ENCODE results near the gene TUBB3.
"Not testable (repeated sequence)": the region's sequence is repeated elsewhere in the genome, so short reads cannot be mapped to it uniquely, and the experiment has no call there.

TUBB3 gene

GRCh38 chr16:89918453-89919347 is 4.4 kb upstream of the TUBB3 start, which contains the start of gene MC1R:
TSS of gene MC1R (plus strand) at chr16:89918862. CDS start at chr16:89919259, 397 bp downstream.
- no peak for DNase-seq (ENCODE audit: low read depth in 2 of 2)

- no peak for DNase-seq (ENCODE audit: low read depth in 2 of 2)
Observed at GRCh38 chr16:89919535-89920406, 3.4 kb upstream of the TUBB3 start.

GRCh38 chr16:89920723-89921122 is 2.4 kb upstream of the TUBB3 start:
- DNase-seq (ENCODE audit: low read depth in 2 of 2): no peak

GRCh38 chr16:89921131-89921701 is 1.9 kb upstream of the TUBB3 start:
- no peak for DNase-seq (ENCODE audit: low read depth in 2 of 2)

GRCh38 chr16:89921702-89922476 is 1.3 kb upstream of the TUBB3 start:
- no peak for DNase-seq (ENCODE audit: low read depth in 2 of 2)

- no peak for DNase-seq (ENCODE audit: low read depth in 2 of 2)
Observed at GRCh38 chr16:89922477-89922883, 662 bp upstream of the TUBB3 start.

GRCh38 chr16:89923640-89924296 is 626 bp downstream of the TUBB3 start:
- DNase-seq (ENCODE audit: low read depth in 2 of 2): no peak

- no peak for DNase-seq (ENCODE audit: low read depth in 2 of 2)
Observed at GRCh38 chr16:89924297-89924924, 1.3 kb downstream of the TUBB3 start.

- DNase-seq (ENCODE audit: low read depth in 2 of 2): no peak
Observed at GRCh38 chr16:89924925-89925307, 1.8 kb downstream of the TUBB3 start.

GRCh38 chr16:89925596-89926079 is 2.5 kb downstream of the TUBB3 start:
- no peak for DNase-seq (ENCODE audit: low read depth in 2 of 2)

- no peak for DNase-seq (ENCODE audit: low read depth in 2 of 2)
Observed at GRCh38 chr16:89931305-89931896, 8.3 kb downstream of the TUBB3 start.

GRCh38 chr16:89931964-89932363 is 8.8 kb downstream of the TUBB3 start:
- no peak for DNase-seq (ENCODE audit: low read depth in 2 of 2)

- DNase-seq (ENCODE audit: low read depth in 2 of 2): not testable (repeated sequence)
Observed at GRCh38 chr16:89934019-89934418, 10.9 kb downstream of the TUBB3 start.

- no peak for DNase-seq (ENCODE audit: low read depth in 2 of 2)
Observed at GRCh38 chr16:89934611-89935553, 11.7 kb downstream of the TUBB3 start.

GRCh38 chr16:89935620-89936019 is 12.5 kb downstream of the TUBB3 start:
- not testable (repeated sequence) for DNase-seq (ENCODE audit: low read depth in 2 of 2)

GRCh38 chr16:89936034-89936433 is 12.9 kb downstream of the TUBB3 start:
- no peak for DNase-seq (ENCODE audit: low read depth in 2 of 2)

GRCh38 chr16:89936508-89936907 is 13.4 kb downstream of the TUBB3 start:
- no peak for DNase-seq (ENCODE audit: low read depth in 2 of 2)

GRCh38 chr16:89936981-89937380 is 13.8 kb downstream of the TUBB3 start:
- no peak for DNase-seq (ENCODE audit: low read depth in 2 of 2)

Measured in stimulated activated CD4-positive, alpha-beta T cell treated with anti-CD3 and anti-CD28 coated beads, Interleukin-4, amount 100 ng/mL, for 48 hours (primary cell).